HEK293T (cell line): ENCODE results near the gene USP9X.

Source experiments
- ELF4 ChIP-seq: fragments of 450-650 bp; IDR thresholded peaks from 2 replicates; pipeline ENCODE4 v1.6.1; 2017; ENCODE audit warnings: antibody characterized with exemption
- FOXK2 ChIP-seq: fragments of 450-650 bp; IDR thresholded peaks from 2 replicates; pipeline ENCODE4 v1.6.1; 2016; ENCODE audit warnings: mild to moderate bottlenecking
- FOXM1 ChIP-seq: fragments of 450-650 bp; IDR thresholded peaks from 2 replicates; pipeline ENCODE4 v1.6.1; 2017; ENCODE audit warnings: mild to moderate bottlenecking, borderline replicate concordance
- HDGF ChIP-seq: fragments of 450-650 bp; IDR thresholded peaks from 2 replicates; pipeline ENCODE4 v1.6.1; 2017; ENCODE audit warnings: antibody characterized with exemption, borderline replicate concordance
- L3MBTL2 ChIP-seq: fragments of 450-650 bp; conservative IDR thresholded peaks from 2 replicates; pipeline ENCODE4 v1.6.1; 2016; ENCODE audit warnings: mild to moderate bottlenecking
- NFRKB ChIP-seq: fragments of 450-650 bp; IDR thresholded peaks from 2 replicates; pipeline ENCODE4 v1.6.1; 2016; ENCODE audit warnings: mild to moderate bottlenecking, moderate library complexity
- SP1 ChIP-seq: fragments of 450-650 bp; IDR thresholded peaks from 2 replicates; pipeline ENCODE4 v1.6.1; 2017
- SUZ12 ChIP-seq: fragments of 450-650 bp; IDR thresholded peaks from 2 replicates; pipeline ENCODE4 v1.6.1; 2016; ENCODE audit warnings: mild to moderate bottlenecking
- TARDBP ChIP-seq: fragments of 450-650 bp; IDR thresholded peaks from 2 replicates; pipeline ENCODE4 v1.6.1; 2016
- TF ChIP-seq, protein P1 (sequence below): fragments of 450-650 bp; IDR thresholded peaks from 2 replicates; pipeline ENCODE4 v1.6.1; 2016

DNA sequence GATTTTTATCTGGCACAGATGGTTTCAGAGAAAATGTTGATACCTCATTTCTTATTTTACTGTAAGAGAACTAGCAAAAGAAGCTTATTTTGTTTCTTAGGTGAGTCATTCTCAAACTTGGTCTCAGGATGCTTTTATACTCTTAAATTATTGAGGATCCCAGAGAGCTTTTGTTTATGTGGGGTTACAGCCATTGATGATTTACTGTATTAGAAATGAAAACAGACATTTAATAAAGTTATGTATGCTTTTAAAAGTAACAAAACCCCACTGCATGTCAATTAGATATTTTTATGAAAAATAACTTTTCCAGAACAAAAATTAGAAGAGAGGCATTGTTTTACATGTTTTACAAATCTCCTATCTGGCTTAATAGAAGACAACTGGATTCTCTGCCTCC is 12.1 kb downstream of the USP9X start:
- TF ChIP-seq SP1: no peak
- TF ChIP-seq SUZ12: no peak
- TF ChIP-seq FOXM1: no peak
- no peak for TF ChIP-seq NFRKB
- no peak for TF ChIP-seq L3MBTL2
- no peak for TF ChIP-seq FOXK2
- no peak for TF ChIP-seq HDGF
- no peak for TF ChIP-seq ELF4
- no peak for TF ChIP-seq TARDBP
- TF ChIP-seq, protein P1, sequence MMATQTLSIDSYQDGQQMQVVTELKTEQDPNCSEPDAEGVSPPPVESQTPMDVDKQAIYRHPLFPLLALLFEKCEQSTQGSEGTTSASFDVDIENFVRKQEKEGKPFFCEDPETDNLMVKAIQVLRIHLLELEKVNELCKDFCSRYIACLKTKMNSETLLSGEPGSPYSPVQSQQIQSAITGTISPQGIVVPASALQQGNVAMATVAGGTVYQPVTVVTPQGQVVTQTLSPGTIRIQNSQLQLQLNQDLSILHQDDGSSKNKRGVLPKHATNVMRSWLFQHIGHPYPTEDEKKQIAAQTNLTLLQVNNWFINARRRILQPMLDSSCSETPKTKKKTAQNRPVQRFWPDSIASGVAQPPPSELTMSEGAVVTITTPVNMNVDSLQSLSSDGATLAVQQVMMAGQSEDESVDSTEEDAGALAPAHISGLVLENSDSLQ: no peak
